22Rv1 (cell line): ENCODE data around the gene PTPRD.

Experiments used
- ZFX ChIP-seq: fragments of 450-650 bp; IDR thresholded peaks from 2 replicates; pipeline ENCODE4 v1.6.1; 2017; ENCODE audit warnings: antibody characterized with exemption, borderline replicate concordance
- TF ChIP-seq, protein P1 (sequence below): fragments of 450-650 bp; IDR thresholded peaks from 2 replicates; pipeline ENCODE4 v1.5.1; 2017; ENCODE audit warnings: mild to moderate bottlenecking

DNA sequence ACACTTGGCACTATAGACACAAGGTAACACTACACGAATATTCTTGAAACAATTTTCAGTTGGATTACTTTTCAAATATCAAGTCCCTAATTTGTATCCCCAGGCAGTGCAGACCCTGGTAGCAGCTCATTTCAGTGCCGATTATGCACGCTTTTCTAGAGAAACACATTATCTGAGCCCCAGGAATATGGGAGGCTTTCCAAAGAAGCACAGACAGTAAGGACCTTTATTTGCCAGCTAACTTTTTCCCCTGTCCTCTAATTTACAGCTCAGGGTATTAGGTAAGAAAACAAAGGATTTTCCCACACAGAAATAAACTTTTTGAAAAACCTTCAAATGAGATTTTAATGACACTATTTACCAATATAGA, 1961.0 kb downstream of the PTPRD start:
- TF ChIP-seq, protein P1, sequence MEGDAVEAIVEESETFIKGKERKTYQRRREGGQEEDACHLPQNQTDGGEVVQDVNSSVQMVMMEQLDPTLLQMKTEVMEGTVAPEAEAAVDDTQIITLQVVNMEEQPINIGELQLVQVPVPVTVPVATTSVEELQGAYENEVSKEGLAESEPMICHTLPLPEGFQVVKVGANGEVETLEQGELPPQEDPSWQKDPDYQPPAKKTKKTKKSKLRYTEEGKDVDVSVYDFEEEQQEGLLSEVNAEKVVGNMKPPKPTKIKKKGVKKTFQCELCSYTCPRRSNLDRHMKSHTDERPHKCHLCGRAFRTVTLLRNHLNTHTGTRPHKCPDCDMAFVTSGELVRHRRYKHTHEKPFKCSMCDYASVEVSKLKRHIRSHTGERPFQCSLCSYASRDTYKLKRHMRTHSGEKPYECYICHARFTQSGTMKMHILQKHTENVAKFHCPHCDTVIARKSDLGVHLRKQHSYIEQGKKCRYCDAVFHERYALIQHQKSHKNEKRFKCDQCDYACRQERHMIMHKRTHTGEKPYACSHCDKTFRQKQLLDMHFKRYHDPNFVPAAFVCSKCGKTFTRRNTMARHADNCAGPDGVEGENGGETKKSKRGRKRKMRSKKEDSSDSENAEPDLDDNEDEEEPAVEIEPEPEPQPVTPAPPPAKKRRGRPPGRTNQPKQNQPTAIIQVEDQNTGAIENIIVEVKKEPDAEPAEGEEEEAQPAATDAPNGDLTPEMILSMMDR: no peak
- no peak for TF ChIP-seq ZFX
